Hepatocyte (in vitro differentiated cells): ENCODE data around the gene MAPK8. TPM values are rescaled to one million over a fixed set of nuclear protein-coding genes. Genes with fewer than 3 reads are reported as not detected.

Source experiments
- DNase-seq: peaks from one replicate; pipeline ENCODE4 v3.0.0-alpha.2; 2016; ENCODE audit warnings: low spot score
- H2AFZ ChIP-seq: fragments of 200-600 bp; sonication (generic); 2 replicates; pipeline ENCODE4 v1.6.0; 2016; ENCODE audit warnings: antibody characterized with exemption, mild to moderate bottlenecking
- H3K27ac ChIP-seq: fragments of 200-600 bp; sonication (generic); 2 replicates; pipeline ENCODE4 v1.5.1; 2016; ENCODE audit warnings: mild to moderate bottlenecking
- H3K27me3 ChIP-seq: fragments of 200-600 bp; sonication (generic); 2 replicates; pipeline ENCODE4 v1.6.1; 2016
- H3K36me3 ChIP-seq: fragments of 200-600 bp; sonication (generic); replicated peaks from 2 replicates; pipeline ENCODE4 v1.5.1; 2016; ENCODE audit warnings: low read depth; ENCODE audit not compliant: insufficient read depth
- H3K4me1 ChIP-seq: fragments of 200-600 bp; sonication (generic); 2 replicates; pipeline ENCODE4 v1.5.1; 2016; ENCODE audit warnings: mild to moderate bottlenecking, moderate library complexity; ENCODE audit not compliant: insufficient read depth
- H3K4me2 ChIP-seq: fragments of 200-600 bp; sonication (generic); 2 replicates; pipeline ENCODE4 v1.6.0; 2016
- H3K4me3 ChIP-seq: fragments of 200-600 bp; sonication (generic); 2 replicates; pipeline ENCODE4 v1.5.1; 2016; ENCODE audit warnings: mild to moderate bottlenecking
- H3K79me2 ChIP-seq: fragments of 200-600 bp; sonication (generic); 2 replicates; pipeline ENCODE4 v1.6.0; 2017; ENCODE audit warnings: mild to moderate bottlenecking
- H3K9me2 ChIP-seq: fragments of 200-600 bp; sonication (generic); replicated peaks from 2 replicates; pipeline ENCODE4 v1.6.0; 2017; ENCODE audit warnings: mild to moderate bottlenecking; ENCODE audit not compliant: insufficient read depth
- H3K9me3 ChIP-seq: fragments of 200-600 bp; sonication (generic); 2 replicates; pipeline ENCODE4 v1.5.1; 2016; ENCODE audit warnings: low read depth, mild to moderate bottlenecking
- H4K20me1 ChIP-seq: fragments of 200-600 bp; sonication (generic); 2 replicates; pipeline ENCODE4 v1.6.0; 2016; ENCODE audit warnings: mild to moderate bottlenecking; ENCODE audit not compliant: insufficient read depth, poor library complexity, severe bottlenecking
- CTCF ChIP-seq: fragments of 200-600 bp; sonication (generic); IDR thresholded peaks from 2 replicates; pipeline ENCODE4 v1.5.1; 2016; ENCODE audit warnings: antibody characterized with exemption, mild to moderate bottlenecking; ENCODE audit not compliant: poor library complexity
- EZH2 ChIP-seq: fragments of 200-600 bp; sonication (generic); IDR thresholded peaks from 2 replicates; pipeline ENCODE4 v1.6.1; 2016; ENCODE audit warnings: antibody characterized with exemption, mild to moderate bottlenecking, borderline replicate concordance
- EZH2phosphoT487 ChIP-seq: fragments of 200-600 bp; sonication (generic); IDR thresholded peaks from one replicate; pipeline ENCODE4 v1.6.1; 2018; ENCODE audit warnings: antibody characterized with exemption, mild to moderate bottlenecking, low read depth, moderate library complexity; ENCODE audit not compliant: unreplicated experiment, severe bottlenecking
- WGBS: methylation state at CpG from one replicate; pipeline ENCODE4 v1.1.6; 2016; ENCODE audit warnings: low lambda C conversion rate; ENCODE audit errors: missing lambda C conversion rate; 5-methylcytosine and 5-hydroxymethylcytosine counted together
- polyA plus RNA-seq: library from polyadenylated mRNA; unstranded; fragments of >200 nt; fragmentation: Nextera tagmentation; extraction: Ambion mirVana; gene quantifications from 2 replicates; pipeline ENCODE4 v1.2.1, GENCODE V29; 2016
- total RNA-seq: library from RNA; depleted of rRNA; stranded (reverse); fragments of >200 nt; gene quantifications from 2 replicates; pipeline ENCODE4 v1.2.3, GENCODE V29; 2014

MAPK8 gene
- total and polyA plus RNA-seq, 2 experiments from 2014 or later = 20.9 to 73.2 TPM

- Histone ChIP-seq H3K4me2 (no peak overlapping the region), H3K79me2 (no peaks in the 10 kb centered on the region), H3K9me3 (no peaks in the 10 kb centered on the region), H3K36me3 (no peaks in the 10 kb centered on the region), H3K27me3 (no peaks in the 10 kb centered on the region), H3K27ac (no peak overlapping the region), H3K9me2 (no peaks in the 10 kb centered on the region), H4K20me1 (no peaks in the 10 kb centered on the region), H2AFZ (no peak overlapping the region), H3K4me3 (no peak overlapping the region), H3K4me1 (no peaks in the 10 kb centered on the region)
- TF ChIP-seq EZH2phosphoT487 (no peak), EZH2 (no peak), CTCF (no peak)
- WGBS = 0% methylated on average over 1 of the region's 1 CpG
- DNase-seq = no peak
Observed at GRCh38 chr10:48299692-48300091, 6.8 kb upstream of the MAPK8 start.

- DNase-seq = no peak
- H4K20me1 ChIP-seq = no peaks in the 10 kb centered on the region
- WGBS = 77% methylated on average over 2 of the region's 2 CpGs
Observed at GRCh38 chr10:48300556-48300955, 5.9 kb upstream of the MAPK8 start.

GRCh38 chr10:48302515-48303476, 3.7 kb upstream of the MAPK8 start:
- Histone ChIP-seq H4K20me1 (peaks cover 5% of the 10 kb centered on the region), H2AFZ (no peak overlapping the region), H3K9me3 (no peaks in the 10 kb centered on the region), H3K36me3 (no peaks in the 10 kb centered on the region), H3K27me3 (no peaks in the 10 kb centered on the region), H3K79me2 (peaks cover 7% of the 10 kb centered on the region), H3K4me2 (no peak overlapping the region), H3K27ac (no peak overlapping the region), H3K4me3 (no peak overlapping the region), H3K4me1 (peaks cover 1% of the 10 kb centered on the region), H3K9me2 (no peaks in the 10 kb centered on the region)
- TF ChIP-seq EZH2 (no peak), EZH2phosphoT487 (no peak), CTCF (no peak)
- DNase-seq = no peak
- WGBS = 84% methylated on average over 8 of the region's 8 CpGs

More at GRCh38 chr10:48300556-48300955, 5.9 kb upstream of the MAPK8 start:
- Histone ChIP-seq H3K9me3 (no peaks in the 10 kb centered on the region), H3K9me2 (no peaks in the 10 kb centered on the region), H3K36me3 (no peaks in the 10 kb centered on the region), H3K27ac (no peak overlapping the region), H3K4me1 (no peaks in the 10 kb centered on the region), H3K4me2 (no peak overlapping the region), H3K79me2 (no peaks in the 10 kb centered on the region), H3K4me3 (no peak overlapping the region), H3K27me3 (no peaks in the 10 kb centered on the region), H2AFZ (no peak overlapping the region)
- TF ChIP-seq CTCF (no peak), EZH2 (no peak), EZH2phosphoT487 (no peak)
